Fibroblast of skin of back (primary cell): ENCODE measurements around the gene C3orf52.
A peak's percentile ranks its signal among the peaks of the same experiment; 100 is the strongest.

Experiments
- DNase-seq: peaks from one replicate; pipeline ENCODE4 v3.0.0-alpha.2; 2013

Gene C3orf52

DNA sequence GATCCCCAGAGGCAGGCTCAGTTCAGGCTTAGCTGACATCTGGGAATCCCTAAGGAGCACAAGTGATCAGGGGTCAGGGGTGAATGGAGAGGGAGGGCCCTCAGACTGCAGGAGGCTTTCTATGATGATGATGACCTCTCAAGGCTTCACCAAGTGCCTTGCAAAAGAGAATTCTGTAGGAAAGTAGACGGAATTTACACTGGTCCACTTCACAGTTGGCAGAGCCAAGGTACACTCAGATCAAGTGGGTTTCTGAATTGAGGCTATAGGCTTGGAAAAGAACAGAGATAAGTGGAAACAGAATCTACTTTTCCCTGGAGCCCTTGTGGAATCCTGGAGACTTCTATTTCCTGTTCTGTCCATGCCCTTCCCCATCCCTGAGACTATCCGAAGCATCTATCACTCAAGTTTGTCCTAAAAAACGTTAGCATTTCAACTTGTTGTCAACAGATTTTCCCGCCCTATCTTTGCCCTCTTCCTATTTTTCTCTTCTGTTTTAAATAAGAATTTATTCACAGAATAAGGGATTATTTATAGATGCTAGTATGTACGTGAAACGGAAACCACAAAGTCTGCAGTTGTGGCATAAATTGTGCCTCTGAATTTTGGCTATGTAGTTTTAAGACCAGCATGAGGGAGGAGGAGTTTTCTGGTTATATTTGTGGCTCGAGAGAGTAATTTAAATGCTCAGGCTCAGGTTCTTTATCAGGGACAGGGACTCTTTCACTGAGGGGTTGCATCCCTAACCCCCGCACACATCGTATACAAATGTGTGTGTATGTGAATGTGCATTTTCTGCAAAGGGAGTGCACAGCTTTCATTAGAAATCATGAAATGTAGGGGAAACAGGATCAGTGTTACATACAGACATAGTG is 34.0 kb downstream of the C3orf52 start:
- no peak for DNase-seq

DNA sequence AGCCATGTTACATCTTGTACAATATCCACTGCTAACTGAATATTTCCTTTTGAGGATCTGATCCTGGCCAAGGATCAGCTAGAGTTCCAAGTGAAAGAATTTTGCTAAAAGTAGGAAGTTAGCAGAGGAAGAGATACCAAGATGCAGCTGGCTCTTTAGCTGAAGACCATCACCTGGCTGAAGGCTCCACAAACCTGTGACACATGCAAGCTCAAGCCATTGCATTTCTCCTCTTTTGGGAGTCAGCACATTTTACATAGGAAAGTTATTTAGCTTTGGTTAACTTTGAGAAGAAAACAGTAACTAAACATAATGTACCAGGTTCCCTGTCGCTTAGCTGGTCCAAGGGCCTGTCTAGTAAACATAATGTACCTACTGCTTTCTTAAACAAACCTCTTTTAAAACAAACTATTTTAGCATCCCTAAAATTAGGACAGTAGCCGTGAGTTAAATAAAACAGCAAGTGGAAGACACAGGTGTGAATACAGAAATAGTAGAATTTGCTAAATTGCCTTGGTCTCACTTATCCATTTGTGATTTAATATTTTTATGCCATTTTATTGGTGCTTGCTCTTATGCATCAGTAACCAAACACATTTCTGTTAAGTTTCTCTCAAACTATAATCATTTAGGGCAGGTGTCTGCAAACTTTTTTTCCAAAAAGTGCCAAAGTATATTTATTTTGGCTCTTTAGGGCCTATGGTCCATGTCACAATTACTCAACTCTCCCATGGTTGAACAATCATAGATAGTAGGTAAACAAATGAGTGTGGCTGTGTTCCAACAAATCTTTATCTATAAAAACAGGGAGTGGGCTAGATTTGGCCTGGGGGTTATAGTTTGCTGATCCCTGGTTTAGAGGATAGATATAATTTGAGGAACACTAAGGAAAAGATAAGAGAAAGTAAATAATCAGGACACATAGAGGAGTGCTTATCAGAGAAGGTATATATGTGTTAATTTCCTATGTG is 35.7 kb downstream of the C3orf52 start:
- DNase-seq, result no peak

DNA sequence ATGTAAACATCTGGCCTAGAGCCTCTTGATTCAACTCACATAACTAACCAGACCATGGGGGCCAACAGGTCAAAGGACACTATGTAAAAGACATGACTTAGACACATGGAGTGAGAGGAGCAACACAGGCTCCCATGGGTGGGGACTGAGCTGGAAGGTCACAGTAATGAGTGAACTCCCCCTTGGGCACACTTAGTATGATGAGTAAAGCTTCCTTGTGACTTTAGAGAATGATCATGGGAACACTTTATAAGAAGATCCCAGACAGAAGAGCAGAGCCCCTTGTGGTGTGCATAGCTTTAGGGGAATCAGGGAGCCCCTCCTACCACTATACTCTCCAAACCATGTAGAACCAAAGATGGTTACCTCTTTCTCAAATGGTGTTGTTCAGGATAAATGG is 36.7 kb downstream of the C3orf52 start:
- DNase-seq, result no peak

DNA sequence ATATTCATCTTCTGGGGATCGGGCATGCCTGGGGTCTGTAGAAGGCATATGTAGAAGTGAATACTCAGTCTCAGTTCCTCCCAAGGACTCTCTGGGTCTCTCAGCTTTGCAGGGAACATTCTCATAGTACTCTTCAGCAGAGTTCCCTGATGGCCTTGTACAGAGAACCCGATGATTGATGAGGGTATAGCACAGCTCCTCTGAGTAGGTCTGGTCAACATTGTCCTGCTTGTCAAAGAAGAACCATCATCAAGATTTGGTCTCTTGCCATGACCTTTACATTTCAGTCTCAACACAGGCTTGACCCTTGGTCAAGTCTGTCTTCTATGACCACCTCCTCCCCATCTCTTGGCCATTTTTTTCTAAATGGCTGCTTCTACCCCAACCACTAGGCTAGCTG is 37.4 kb downstream of the C3orf52 start:
- DNase-seq, result no peak

DNA sequence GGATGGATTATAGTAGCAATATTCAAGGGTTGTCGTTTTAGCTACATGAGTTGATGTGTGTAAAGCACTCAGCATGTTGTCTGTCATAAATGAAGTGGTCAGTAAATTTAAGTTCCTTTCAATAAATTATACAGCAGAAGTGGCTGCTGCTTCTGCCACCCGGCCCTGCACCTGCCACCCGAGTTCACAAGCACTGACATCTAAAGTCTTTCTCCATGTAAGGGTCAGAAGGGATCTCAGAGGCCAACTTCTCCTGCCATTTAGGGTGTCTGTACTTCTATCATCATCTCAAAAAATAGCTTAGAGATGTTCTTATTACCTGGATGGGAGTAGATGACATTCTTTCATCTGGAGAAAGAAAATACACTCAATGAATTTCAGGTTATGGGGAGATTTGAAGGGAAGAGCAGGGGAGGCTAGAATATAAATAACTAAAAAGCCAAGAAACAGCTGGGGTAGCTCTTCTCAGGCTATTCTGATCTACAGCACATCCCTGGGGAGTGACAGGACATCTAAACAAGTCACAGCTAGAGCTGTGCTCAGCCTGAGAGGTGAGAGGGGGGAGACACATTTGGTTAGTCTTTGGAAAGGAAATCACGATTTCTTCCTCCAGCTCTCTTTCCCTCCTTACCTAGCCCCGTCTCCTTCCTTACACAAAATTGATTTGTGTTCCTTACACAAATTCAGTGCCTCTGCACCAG is 38.9 kb downstream of the C3orf52 start:
- DNase-seq, result no peak

DNA sequence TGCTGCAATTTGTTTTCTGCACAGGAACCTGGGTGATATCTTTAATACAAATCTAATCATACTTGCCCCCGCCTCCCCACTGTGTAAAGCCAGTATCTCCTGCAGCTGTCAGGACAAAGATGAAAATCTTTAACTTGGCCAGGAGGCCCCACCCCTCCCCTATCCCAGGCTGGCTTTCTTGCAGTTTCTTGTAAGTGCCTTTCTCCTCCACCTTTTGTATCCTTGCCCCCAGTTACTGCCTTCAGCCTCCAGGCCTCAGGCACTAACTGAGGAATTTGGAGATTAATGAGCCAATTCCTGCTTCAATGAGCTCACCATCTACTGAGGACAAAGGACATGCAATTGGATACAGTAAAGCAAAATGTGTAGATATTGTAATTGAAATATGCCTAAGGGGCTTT is 40.3 kb downstream of the C3orf52 start:
- DNase-seq, result peak; percentile 16

GRCh38 chr3:112127522-112128494 is 41.6 kb downstream of the C3orf52 start:
- DNase-seq, result no peak

DNA sequence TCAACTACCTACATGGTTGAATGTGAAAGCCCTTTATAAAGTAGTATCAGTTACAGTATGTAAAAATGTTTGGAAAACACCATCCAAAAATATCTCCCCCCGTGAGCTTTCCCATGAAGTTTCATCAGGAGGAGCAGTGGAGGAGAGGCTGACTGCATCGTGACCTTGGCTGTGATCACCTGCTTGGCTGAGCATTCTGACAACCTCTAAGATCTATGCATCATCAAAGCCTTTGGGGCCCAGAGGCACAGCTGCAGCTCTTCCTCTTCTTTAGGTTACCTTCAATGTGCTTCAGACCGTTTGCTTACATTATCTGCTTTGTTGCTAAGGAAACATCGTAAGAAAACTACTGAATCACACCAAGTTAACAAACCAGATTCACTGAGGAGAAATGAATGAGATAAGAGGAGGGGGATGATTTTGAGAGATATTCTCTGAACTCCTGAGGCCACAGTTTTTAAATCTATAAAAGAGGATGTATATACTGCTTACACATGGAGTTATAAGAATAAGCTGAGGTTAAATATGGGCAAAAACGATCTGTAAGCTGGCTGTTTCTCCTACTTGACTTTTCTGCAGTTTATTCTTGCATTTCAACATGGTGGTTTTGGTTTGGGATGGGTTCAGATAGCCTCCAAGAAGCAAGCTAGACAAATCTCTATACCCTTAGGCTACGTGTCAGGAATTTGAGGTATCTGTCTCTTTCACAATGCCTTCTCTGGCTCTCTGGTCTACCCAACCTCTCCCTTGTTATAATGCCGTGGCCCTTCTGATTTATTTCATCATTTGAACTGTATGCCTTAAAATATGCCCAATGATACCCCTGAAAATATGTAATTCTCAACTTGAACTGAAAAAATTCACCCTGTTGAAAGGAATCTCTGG is 42.9 kb downstream of the C3orf52 start:
- DNase-seq, result no peak

- no peak for DNase-seq
Measured at GRCh38 chr3:112129925-112130637, 43.9 kb downstream of the C3orf52 start.

DNA sequence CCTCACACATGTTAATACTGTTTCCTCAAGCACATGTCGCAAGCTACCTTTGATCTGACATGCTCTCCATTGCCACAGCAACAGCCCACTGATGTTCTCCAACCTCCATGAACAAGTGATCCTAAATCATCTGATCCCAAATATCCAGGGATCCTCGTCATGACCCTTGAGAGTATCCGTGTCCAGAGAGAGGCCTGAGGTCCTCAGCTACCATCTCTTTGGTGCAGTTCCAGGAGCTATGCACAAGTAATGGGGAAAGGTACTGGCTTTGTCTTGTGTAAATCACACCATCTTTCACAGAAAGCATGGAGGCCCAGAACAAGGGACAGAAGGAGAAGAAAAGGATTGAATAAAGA is 44.4 kb downstream of the C3orf52 start:
- no peak for DNase-seq

DNA sequence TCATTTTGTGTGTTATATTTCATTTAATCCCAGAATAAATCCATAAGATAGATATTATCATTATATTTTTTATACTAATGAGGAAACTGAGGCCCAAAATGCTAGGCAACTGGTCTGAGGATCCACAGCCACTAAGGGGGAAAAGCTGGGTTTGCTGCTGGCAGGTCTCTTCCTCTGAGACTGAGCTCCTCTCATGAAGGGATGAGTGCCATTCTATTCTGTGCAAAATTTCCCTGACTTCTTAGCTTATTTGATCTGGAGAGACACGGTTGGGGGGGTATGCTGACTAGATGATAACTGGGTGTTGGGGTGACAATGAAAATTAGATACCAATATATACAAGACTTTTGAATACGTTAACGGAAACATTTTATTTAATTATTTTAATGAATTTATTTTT is 44.9 kb downstream of the C3orf52 start:
- DNase-seq, result no peak

DNA sequence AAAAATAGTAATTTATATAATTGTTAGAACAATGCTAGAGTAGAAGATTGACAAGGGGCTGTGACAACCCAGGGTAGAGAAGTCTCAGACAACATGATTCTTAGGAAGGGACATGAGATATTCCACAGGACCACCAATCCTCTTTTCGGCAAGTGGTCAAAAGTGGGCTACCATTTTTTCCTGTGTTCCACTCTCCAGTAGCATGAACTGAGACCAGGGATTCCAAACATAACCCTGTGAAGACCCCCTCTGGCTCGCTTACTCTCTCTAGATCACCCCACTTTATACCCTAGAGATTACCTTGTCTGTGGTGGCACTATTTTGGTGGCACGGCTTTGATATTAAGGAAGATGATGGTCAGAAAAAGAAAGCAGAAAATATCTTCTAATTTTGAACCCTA is 45.9 kb downstream of the C3orf52 start:
- DNase-seq, result no peak

DNA sequence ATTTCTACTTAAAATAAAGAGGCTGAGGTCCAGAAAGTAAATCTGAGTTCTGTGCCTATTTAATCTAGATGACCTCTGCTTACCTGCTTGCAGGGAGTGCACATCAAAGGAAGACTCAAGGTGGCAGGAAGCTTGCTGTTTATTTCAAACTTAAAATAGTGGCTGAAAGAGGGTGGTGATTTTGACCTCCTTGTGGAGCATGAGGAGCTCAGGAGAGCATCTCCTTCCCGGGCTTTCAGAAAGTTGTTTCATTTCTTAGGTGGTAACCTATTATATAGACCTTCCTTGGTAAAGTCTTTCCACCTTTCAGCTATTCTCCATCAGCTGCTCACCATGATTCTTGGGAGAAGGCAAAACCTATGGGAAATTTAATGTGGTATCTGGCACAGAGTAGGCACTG is 46.4 kb downstream of the C3orf52 start:
- no peak for DNase-seq

DNA sequence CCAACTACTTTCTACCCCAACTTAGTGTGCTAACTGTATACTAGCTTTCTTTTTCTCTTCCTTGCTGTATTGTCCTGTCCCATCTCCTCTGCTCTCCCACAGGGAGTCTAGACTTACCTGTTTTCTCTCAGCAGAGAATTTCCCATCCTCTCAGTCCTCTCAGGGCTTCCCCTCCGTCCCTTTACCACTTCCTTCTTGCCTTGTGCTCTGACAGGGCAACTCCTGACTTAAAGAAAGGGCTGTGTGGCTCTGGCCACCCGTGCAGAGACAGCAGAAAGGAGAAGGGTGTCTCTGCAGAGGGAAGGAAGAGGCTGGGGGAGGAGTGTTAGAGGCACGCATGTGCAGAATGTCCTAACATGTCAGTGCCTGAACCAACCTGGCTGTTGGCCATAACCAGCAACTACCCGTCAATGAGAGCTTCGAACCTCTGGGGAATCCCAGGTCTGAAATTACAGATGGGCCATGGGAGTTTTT is 46.8 kb downstream of the C3orf52 start, which contains the start of gene GCSAM:
Gene GCSAM (minus strand): TSS at position 274 of the 474 bp plus-strand sequence. CDS start 128 bp downstream, at position 146.
- DNase-seq, result no peak

DNA sequence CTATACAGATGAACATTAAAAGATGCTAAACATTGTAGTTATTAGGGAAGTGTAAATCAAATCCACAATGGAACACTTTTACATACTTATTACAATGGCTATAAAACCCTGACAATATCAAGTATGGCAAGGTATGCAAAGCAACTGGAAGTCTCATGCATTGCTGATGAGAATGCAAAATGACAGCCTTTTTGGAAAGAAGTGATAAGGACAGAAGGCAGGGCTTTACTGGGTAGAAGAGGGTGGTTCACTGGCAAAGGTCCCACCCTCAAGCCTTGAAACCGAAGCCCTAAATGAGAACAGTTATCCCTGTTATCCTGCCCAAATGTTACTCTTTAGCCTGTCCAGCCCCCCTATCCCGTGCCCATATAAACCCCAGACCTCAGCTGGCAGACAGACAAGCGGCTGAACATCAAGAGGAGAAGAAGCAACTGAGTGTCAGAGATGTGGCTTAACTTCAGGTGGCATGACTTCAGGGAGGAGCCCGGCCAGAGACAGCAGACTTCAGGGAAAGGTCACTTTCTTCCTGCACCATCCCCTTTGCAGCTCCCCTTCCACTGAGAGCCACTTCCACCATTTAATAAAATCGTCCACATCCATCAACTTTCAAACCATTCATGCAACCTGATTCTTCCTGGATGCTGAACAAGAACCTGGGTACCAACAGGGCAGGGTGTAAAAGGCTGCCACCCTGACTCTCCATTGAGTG is 47.6 kb downstream of the C3orf52 start:
- DNase-seq, result no peak

DNA sequence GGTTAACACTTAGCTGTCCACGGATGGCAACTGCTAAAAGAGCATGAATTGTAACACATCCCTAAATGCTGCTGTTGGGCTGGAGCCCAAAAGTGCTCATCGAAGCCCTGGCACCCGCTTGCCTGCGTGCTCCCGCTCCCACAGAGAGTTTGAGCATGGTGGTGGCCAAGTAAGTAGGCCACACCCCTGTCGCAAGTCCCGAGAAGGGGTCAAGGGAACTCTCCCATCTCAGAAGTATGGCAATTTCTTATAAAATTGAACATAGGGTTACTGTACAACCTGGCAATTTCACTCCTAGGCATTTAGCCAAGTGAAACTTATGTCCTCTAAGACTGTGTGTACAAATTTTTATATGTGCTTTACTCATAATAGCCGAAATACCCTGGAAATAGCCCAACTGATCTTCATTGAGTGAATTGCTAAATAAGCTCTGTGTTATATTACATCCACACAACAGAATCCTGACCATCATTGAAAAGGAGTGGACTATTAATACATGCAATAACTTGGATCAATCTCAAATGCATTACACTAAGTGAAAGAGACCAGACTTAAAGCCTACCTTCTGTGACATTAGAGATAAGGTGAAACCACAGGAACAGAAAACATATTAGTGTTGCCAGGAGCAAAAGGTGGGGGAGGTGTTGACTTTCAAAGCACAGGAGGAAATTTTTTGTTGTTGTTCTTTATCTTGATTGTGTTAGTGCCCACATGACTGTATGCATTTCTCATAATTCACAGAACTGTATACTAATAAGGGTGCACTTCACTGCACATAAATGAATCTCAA is 48.3 kb downstream of the C3orf52 start:
- no peak for DNase-seq

GRCh38 chr3:112136046-112136445 is 49.9 kb downstream of the C3orf52 start:
- no peak for DNase-seq
